ENCODE results near the gene BCL7C. TPM values are rescaled to one million over a fixed set of nuclear protein-coding genes. Genes with fewer than 3 reads are reported as not detected.

BCL7C gene
- total RNA-seq, 1 experiment from 2014 or later = 28.2 TPM

DNA sequence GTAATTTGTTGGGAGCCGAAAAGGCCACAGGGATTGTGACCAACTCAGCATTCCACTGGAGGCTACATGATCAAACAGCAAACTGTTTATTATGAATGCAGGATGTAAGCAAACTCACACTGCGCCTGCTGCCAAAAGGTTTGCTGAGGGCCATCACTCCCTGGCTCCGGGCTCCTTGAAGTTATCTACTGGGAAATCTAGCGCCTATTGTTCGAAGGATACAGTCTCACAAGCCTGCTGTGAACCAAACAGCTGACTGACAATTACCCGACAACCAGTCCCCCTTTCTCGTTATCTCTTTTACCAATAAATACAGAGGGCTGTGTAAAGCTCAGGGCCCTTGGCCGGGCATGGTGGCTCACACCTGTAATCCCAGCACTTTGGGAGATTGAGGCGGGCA is 52.5 kb downstream of the BCL7C start:
- BruUV-seq (replicated peaks) = no TSS peak
- intact Hi-C loops (cut with micrococcal nuclease; ENCODE audit: unreplicated experiment) = no loop called here
- CTCF ChIA-PET = no interaction called here
- H3K4me1 ChIP-seq (ENCODE audit: insufficient read depth, low read length, poor library complexity, severe bottlenecking) = no peaks in the 10 kb centered on the region
- H3K9me3 ChIP-seq (ENCODE audit: low read depth, low read length, poor library complexity, severe bottlenecking) = no peaks in the 10 kb centered on the region
- H3K4me3 ChIP-seq (ENCODE audit: low read depth, low read length, poor library complexity, severe bottlenecking) = no peak overlapping the region
- TF ChIP-seq, protein P1, sequence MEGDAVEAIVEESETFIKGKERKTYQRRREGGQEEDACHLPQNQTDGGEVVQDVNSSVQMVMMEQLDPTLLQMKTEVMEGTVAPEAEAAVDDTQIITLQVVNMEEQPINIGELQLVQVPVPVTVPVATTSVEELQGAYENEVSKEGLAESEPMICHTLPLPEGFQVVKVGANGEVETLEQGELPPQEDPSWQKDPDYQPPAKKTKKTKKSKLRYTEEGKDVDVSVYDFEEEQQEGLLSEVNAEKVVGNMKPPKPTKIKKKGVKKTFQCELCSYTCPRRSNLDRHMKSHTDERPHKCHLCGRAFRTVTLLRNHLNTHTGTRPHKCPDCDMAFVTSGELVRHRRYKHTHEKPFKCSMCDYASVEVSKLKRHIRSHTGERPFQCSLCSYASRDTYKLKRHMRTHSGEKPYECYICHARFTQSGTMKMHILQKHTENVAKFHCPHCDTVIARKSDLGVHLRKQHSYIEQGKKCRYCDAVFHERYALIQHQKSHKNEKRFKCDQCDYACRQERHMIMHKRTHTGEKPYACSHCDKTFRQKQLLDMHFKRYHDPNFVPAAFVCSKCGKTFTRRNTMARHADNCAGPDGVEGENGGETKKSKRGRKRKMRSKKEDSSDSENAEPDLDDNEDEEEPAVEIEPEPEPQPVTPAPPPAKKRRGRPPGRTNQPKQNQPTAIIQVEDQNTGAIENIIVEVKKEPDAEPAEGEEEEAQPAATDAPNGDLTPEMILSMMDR (conservative IDR thresholded peaks at IDR 0.05; ENCODE audit: low read depth, low read length) = no peak
- no peak for TF ChIP-seq EZH2 (IDR thresholded peaks at IDR 0.05; ENCODE audit: borderline replicate concordance, low read depth, low read length, poor library complexity, severe bottlenecking)
- no peaks in the 10 kb centered on the region for H3K36me3 ChIP-seq (ENCODE audit: insufficient read depth, low read length, poor library complexity, severe bottlenecking)
- H3K27ac ChIP-seq (ENCODE audit: low read depth, low read length, poor library complexity, severe bottlenecking) = no peak overlapping the region
- no peak for DNase-seq (ENCODE audit: low spot score)
- POLR2A ChIA-PET (ENCODE audit: low non-redundant PET) = no interaction called here
- H3K27me3 ChIP-seq (replicated peaks; ENCODE audit: insufficient read depth, low read depth, low read length, poor library complexity) = no peaks in the 10 kb centered on the region

DNA sequence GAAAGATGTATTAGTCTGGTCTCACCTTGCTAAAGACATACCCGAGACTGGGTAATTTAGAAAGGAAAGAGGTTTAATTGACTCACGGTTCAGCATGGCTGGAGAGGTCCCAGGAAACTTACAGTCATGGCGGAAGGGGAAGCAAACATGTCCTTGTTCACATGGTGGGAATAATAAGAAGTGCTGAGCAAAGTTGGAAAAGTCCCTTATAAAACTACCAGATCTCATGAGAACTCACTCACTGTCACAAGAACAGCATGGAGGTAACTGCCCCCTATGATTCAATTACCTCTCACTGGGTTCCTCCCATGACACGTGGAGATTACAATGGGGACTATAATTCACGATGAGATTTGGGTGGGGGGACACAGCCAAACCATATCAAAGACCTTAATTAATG is 53.3 kb downstream of the BCL7C start:
- BruUV-seq (replicated peaks) = no TSS peak
- Histone ChIP-seq H3K4me1 (ENCODE audit: insufficient read depth, low read length, poor library complexity, severe bottlenecking) (no peaks in the 10 kb centered on the region), H3K4me3 (ENCODE audit: low read depth, low read length, poor library complexity, severe bottlenecking) (no peak overlapping the region), H3K27me3 (replicated peaks; ENCODE audit: insufficient read depth, low read depth, low read length, poor library complexity) (no peaks in the 10 kb centered on the region), H3K9me3 (ENCODE audit: low read depth, low read length, poor library complexity, severe bottlenecking) (no peaks in the 10 kb centered on the region), H3K36me3 (ENCODE audit: insufficient read depth, low read length, poor library complexity, severe bottlenecking) (no peaks in the 10 kb centered on the region), H3K27ac (ENCODE audit: low read depth, low read length, poor library complexity, severe bottlenecking) (no peak overlapping the region)
- CTCF ChIA-PET = no interaction called here
- POLR2A ChIA-PET (ENCODE audit: low non-redundant PET) = no interaction called here
- intact Hi-C loops (cut with micrococcal nuclease; ENCODE audit: unreplicated experiment) = no loop called here
- no peak for DNase-seq (ENCODE audit: low spot score)
- no peak for TF ChIP-seq EZH2 (IDR thresholded peaks at IDR 0.05; ENCODE audit: borderline replicate concordance, low read depth, low read length, poor library complexity, severe bottlenecking)
- TF ChIP-seq, protein P1 (conservative IDR thresholded peaks at IDR 0.05; ENCODE audit: low read depth, low read length) = no peak

DNA sequence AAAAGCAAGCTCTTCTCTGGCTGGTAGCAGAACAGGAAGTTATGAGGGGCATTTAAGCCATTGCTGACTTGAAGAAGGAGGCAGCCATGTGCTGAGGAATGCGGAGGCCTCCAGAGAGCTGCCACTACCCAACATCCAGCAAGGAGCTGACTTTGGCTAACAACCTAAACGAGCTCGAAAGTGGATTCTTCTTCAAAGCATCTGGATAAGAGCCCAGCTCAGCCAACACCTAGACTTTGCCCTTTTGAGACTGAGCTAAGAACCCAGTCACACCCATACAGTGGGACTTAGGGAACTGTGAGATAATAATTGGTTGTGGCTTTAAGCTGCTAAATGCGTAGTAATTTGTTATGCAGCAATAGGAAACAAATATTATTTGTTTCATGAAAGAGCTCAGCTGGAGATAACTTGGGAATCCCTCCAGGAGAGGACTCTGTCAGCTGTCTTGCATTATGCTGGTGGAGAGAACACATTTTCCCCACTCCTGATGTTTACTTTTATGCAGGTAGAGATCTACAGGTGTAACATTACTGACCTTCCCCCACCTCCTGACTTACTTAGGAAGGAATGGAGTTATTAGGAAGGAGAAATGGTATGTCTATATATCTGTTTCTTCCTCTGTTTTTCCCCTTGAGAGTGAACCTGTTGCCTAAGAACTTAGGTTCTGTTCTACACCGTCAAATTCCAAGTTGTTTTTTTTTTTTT is 54.2 kb downstream of the BCL7C start:
- Histone ChIP-seq H3K27me3 (replicated peaks; ENCODE audit: insufficient read depth, low read depth, low read length, poor library complexity) (no peaks in the 10 kb centered on the region), H3K36me3 (ENCODE audit: insufficient read depth, low read length, poor library complexity, severe bottlenecking) (no peaks in the 10 kb centered on the region), H3K4me1 (ENCODE audit: insufficient read depth, low read length, poor library complexity, severe bottlenecking) (no peaks in the 10 kb centered on the region), H3K27ac (ENCODE audit: low read depth, low read length, poor library complexity, severe bottlenecking) (no peak overlapping the region), H3K9me3 (ENCODE audit: low read depth, low read length, poor library complexity, severe bottlenecking) (no peaks in the 10 kb centered on the region), H3K4me3 (ENCODE audit: low read depth, low read length, poor library complexity, severe bottlenecking) (no peak overlapping the region)
- DNase-seq (ENCODE audit: low spot score) = no peak
- BruUV-seq (replicated peaks) = no TSS peak
- POLR2A ChIA-PET (ENCODE audit: low non-redundant PET) = no interaction called here
- CTCF ChIA-PET = no interaction called here
- no peak for TF ChIP-seq EZH2 (IDR thresholded peaks at IDR 0.05; ENCODE audit: borderline replicate concordance, low read depth, low read length, poor library complexity, severe bottlenecking)
- TF ChIP-seq, protein P1 (conservative IDR thresholded peaks at IDR 0.05; ENCODE audit: low read depth, low read length) = no peak
- intact Hi-C loops (cut with micrococcal nuclease; ENCODE audit: unreplicated experiment) = no loop called here
